Activated CD4-positive, alpha-beta T cell treated with anti-CD3 and anti-CD28 coated beads, Interleukin-10, Interleukin-2, amounts not matched to agents 100 ng/mL and 50 ng/mL, durations not matched to agents 16 hours and 8 hours (primary cell): ENCODE data around the gene PA2G4.
"Not testable (repeated sequence)": the region's sequence is repeated elsewhere in the genome, so short reads cannot be mapped to it uniquely, and the experiment has no call there.

Experiments
- DNase-seq: peaks from one replicate; pipeline ENCODE4 v3.0.0-alpha.2; 2020

The PA2G4 gene

DNA sequence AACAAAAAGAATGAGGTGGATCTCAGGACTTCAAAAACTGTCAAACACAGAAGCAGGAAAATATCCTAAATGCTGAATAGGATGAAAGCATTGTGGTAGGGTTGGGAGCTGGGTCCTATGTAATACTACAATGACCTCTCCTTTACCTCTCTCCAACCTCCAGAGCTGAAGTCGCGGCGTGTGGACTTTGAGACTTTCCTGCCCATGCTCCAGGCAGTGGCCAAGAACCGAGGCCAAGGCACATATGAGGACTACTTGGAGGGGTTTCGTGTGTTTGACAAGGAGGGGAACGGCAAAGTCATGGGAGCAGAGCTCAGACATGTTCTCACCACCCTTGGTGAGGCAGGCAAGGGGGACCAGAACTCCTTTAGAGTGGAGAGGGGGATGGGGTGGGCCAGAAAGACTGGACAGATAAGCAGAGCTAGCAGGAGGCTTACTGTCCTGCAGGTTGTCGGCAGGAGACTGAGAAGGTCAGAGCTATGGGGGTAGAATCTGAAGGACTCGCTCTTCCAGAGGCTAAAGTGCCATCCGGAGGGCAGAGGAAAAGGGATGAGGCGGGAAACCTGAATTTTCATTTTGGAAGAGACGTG is 51.0 kb downstream of the PA2G4 start:
- no peak for DNase-seq

GRCh38 chr12:56156464-56157200 is 52.3 kb downstream of the PA2G4 start:
- DNase-seq, result not testable (repeated sequence)

DNA sequence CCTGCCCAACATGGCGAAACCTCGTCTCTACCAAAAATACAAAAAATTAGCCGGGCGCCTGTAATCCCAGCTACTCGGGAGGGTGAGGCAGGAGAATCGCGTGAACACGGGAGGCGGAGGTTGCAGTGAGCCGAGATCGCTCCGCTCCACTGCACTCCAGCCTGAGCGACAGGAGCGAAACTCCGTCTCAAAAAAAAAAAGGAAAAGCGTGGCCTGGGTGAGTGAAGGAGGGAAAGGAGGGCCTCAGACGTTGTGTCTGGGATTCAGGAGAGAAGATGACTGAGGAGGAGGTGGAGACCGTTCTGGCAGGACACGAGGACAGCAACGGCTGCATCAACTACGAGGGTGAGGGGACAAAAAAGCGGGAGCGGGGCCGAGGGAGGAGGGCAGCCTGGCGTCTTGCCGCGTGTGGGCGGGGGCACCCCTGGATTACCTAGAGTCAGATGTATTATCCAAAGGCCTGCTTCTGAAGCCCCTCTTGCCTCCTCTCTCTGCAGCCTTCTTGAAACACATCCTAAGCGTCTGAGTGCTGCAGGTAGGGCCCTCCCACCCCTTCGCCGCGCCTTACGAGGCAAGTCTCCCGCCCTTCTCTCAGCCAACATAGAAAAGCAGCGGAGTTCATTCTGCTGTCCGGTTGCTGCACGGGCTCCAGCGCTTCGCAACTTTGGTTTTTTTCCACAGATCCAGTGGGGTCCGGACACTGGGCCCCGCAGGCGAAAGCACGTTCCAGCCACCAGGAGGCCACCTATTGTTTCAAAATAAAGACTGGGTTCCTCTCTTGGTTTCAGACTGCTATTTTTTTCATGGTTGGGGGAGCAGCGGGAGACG is 53.1 kb downstream of the PA2G4 start:
- peak; percentile 70 for DNase-seq

GRCh38 chr12:56158029-56158925 is 53.9 kb downstream of the PA2G4 start, which contains the start of gene MYL6:
Gene MYL6, plus strand, starts transcription at chr12:56158359. Its CDS starts 43 bp downstream, at chr12:56158402.
- DNase-seq, result peak; percentile 98

DNA sequence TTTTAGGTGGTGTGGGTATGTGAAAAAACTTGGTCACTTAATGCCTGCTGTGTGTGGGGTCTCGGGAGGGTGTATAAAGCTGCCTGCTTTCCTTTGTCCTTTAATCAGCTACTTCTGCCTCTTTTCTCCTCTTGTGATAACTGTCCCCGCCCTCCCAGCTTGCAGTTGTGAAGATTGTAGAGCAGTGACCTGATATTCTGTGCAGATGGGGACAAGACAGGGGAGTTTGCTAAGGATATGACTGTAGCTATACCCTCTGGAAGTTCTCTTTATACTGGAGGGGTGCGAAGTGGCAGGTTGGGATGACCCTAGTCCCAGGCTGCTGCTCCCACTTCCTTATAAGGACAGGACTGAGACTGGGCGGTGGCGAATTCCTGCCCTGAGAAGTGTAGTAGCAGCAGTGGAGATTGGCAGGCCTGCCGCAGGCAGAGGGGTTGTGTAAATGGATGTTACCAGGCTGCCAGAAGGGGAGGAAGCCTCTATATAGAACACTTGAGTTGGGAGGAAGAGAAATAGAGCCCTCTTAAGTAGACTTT is 54.6 kb downstream of the PA2G4 start:
- DNase-seq, result peak; percentile 54

- DNase-seq, result no peak
These were observed 55.3 kb downstream of the PA2G4 start for GRCh38 chr12:56159482-56160192.

- peak; percentile 79 for DNase-seq
These were observed 55.9 kb downstream of the PA2G4 start for GRCh38 chr12:56160193-56160763.

GRCh38 chr12:56160894-56161689 is 56.7 kb downstream of the PA2G4 start:
- DNase-seq, result no peak

DNA sequence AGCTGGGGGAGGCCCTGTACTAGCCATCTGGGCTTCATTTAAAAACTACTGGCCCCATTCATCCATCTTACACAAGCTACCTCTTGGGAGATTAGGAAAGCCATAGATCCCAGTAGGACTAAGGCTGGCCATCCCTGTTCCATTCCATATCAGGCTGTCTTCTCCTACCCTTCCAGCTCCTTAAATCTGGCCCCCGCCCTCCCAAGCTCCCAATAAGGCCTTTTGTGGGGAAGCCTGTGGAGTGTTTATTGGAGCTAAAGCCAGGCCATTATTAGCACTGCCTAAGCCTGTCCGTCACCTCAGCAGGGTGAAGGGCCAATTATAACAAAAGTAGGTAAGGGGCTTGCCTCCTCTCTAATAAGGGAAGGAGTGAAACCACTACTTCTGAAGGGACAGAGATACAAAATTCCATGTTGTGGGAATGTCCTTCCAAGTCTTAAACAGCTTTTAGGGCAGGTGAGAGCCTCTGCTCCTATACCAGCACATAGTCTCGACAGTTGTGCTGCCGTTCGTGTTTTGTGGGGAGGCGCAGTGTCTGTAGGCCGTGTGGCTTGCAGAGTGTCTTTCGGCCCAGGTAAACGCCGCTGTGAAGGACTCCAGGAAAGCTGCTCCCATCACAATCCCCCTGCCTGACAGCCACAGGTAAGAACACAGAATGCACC is 57.5 kb downstream of the PA2G4 start:
- no peak for DNase-seq

GRCh38 chr12:56162468-56163290 is 58.3 kb downstream of the PA2G4 start:
- DNase-seq, result no peak
